Left colon (tissue), 2 donors: Measurements from ENCODE around the gene MAGED2. TPM values are rescaled to one million over a fixed set of nuclear protein-coding genes. Genes with fewer than 3 reads are reported as not detected.
"Not testable (repeated sequence)": the region's sequence is repeated elsewhere in the genome, so short reads cannot be mapped to it uniquely, and the experiment has no call there.

ENCODE experiments used
- ATAC-seq: fragments of 200-7000 bp; cut with Tn5 transposase; one replicate; pipeline ENCODE4 v1.9.1; 2020; ENCODE audit warnings: mild to moderate bottlenecking, moderate library complexity
- DNase-seq, 2 donors: peaks; one replicate each; pipeline ENCODE4 v3.0.0-alpha.2; 2020
- intact Hi-C, 2 donors: fragments of 100-400 bp; cut with DNase I in 1 of 2; cut with micrococcal nuclease in 1 of 2; formaldehyde crosslinking; loops; one replicate each; pipeline versions ENCODE4 v1.11.2 to v1.14.0; 2022; cut with DNase I, micrococcal nuclease
- total RNA-seq, 2 donors: library from RNA; stranded (reverse); fragmentation: NEBNext Ultra II Directional; extraction: Animal tissue kit (Norgen Biotek cat#: 25700); gene quantifications; one replicate each; pipeline ENCODE4 v1.2.1, GENCODE V29; 2021
- donor health status: DM: no; HTN: no; CAD: no.
- donor health status: DM: yes; HTN: yes; CAD: no.

MAGED2 gene
- total RNA-seq, 2 donors from 2014 or later, result 79.8 to 80.1 TPM

DNA sequence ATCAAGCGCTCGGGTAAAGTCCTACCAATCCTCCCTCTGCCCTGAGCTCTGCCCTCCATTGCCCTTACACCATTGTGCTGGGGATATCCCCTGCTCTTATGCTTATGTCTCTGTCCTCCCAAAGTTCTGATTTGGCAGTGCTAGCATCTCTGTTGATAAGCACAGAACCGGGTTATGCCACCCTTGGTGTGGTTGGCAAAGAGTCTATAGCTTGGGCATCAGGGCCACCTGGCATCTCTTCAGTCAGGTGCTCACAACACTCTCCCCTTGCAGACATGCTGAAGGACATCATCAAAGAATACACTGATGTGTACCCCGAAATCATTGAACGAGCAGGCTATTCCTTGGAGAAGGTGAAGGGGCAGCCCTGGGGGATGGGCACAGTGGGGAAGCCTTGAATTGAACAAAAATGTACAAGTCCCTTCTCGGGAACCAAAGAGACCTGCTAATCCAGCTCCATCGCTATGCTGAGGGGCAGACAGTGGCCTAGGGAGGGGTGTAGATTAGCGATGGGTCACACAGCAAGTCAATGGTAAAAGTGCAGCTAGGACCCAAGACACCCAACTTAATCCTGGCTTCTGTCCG is 3.8 kb downstream of the MAGED2 start:
- ATAC-seq (no peak), DNase-seq (no peak)
- intact Hi-C loops, result loop anchor here in 1 of 2 donors (10.0 kb wide), 1 partner anchor 167 kb away; no protein-coding TSS in a partner anchor

DNA sequence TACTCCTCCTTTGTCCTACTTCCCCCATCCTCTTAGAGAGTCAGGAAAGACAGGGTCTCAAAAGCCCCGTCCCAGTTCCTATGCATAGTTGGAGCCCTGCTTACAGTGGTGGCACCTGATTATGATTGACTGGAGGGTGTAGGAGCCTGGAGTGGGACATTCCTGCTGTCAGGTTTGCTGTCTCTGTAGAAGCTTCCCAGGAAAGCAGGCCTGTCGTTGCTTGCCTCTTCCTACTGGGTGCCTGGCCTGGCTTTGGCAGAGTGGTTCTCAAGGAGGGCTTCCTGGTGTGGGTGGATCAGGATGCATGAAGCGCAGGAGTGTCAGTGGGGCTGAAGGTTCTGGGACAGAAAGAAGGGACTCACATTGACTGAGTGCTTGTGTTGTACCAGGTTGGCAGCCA is 4.8 kb downstream of the MAGED2 start:
- intact Hi-C loops, result loop anchor here in 1 of 2 donors (10.0 kb wide), 1 partner anchor 168 kb away; no protein-coding TSS in a partner anchor
- no peak for ATAC-seq
- no peak for DNase-seq

DNA sequence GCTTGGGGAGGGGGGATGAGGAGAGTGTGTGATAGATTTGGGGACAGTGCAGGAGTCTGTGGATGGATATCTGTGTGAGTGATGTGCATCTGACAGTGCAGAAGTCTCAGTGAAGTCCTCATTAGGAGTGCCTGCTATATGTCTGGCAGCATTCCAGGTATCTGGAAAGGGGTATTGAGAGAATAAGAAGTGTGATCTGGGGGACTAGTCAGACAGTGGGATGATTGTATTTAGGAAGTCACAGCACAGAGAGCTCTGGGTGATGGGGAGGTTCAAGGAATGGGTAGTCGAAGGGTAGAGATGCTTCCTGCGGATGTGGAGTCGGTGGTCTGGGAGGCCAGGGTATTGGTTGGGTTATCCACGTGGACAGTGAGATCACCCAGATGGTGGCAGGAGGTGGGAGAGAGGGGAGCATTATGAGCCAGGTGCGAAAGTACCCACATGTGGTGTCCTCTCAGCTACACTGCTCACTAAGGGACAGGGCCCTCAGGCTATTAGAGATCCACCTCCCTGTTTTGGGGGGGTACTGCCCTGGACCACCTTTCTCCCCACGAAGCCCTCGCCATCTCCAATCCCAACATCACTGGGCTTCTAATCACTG is 9.8 kb downstream of the MAGED2 start:
- no peak for ATAC-seq
- intact Hi-C loops, result loop anchor here in 1 of 2 donors (10.0 kb wide), 1 partner anchor 173 kb away; no protein-coding TSS in a partner anchor
- DNase-seq, result no peak

DNA sequence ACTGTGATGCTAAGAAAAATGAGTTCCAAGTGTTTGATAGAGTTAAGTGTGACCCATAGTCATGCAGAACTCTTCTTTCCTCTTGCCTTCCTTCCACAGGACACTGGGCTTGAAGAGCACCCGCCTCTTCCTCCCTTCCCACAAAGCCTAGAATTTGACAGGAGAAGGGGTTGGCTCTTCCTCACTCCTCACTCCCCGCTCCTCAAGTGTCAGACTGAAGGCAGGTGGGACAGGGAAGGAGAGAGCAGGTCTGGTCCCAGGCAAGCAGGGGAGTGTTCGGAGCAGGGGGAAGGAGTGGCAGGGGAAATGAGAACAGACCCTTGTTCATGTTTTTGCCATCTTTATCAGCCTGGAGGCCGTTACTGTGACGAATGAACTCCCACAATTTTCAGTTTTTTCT is 10.7 kb downstream of the MAGED2 start:
- ATAC-seq, result no peak
- intact Hi-C loops, result loop anchor here in 1 of 2 donors (10.0 kb wide), 1 partner anchor 173 kb away; no protein-coding TSS in a partner anchor
- no peak for DNase-seq

DNA sequence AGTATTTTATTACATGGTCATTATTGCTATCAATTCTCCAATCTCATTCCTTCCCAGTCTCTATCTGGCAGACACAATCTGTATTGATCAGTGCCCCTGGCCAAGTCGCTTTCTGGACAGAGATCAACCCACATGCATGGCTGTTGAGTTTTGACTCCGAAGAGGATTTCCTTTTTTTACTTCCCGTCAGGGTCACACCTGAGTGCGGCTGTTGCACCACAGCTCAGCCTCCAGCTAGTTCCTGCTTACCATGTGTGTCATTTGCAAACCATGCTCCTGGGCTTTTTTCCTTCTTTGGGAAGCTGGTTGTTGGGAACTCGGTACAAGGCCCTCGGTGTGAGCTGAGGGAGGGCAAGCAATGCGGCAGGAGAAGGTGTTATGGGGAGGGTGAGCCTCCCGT is 11.7 kb downstream of the MAGED2 start:
- no peak for DNase-seq
- intact Hi-C loops, result loop anchor here in 1 of 2 donors (10.0 kb wide), 1 partner anchor 174 kb away; no protein-coding TSS in a partner anchor
- ATAC-seq, result no peak

DNA sequence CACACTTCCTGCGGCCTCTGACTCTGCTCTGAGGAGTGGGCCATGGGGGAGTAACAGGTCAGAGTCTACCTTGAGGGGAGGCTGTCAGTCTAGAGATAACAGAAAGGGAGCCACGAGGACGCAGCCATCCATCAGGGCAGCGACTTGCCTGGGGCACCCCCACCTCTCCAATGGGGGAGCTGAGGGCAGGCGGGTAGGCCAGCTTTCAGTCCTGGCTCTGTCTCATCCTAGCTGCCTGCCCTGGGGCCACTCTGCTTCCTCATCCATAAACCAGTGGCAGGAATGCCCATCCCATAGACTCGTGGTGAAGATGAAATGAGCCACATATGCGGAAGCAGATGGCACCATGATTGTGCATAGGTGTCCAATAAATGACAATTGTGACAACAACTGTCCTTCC is 13.2 kb downstream of the MAGED2 start:
- intact Hi-C loops, result no loop called here
- ATAC-seq (no peak), DNase-seq (no peak)

DNA sequence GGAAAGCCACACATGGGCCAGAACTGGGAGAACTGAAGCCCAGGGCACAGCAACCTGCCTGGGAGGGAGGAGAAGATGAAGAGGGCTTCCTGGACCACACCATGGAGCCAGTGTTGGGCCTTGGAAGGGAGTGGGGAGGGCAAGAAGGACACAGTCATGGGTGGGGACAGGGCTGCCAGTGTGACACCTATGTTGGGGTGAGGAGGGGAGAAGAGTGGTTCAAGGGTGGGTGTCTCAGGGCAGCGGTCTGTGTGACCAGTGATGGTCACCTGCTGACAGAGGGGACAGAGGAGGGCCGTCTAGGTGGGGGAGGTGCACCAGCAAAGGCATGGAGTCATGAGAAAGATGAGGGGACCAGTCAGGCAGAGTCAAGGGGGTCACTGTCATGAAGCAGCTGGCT is 13.8 kb downstream of the MAGED2 start:
- ATAC-seq, result no peak

DNA sequence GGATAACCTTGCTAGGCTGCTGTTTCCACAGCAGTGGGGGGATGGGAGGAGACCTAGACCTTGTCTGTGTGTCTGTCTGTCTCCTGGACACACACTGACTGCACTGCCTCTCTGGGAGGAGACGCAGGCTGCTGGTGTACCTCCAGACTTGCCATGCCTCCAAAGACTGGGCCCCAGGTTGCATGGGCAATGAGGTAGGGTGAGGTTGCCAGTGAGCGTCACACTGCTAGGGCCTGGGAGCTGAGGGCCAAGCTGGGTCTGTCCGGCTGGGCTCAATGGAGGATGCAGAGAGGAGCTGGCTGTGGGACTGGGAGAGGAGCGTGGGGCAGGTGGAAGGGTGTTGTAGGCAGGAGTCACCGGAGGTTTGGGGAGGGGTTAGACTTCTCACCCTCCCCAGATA is 16.6 kb downstream of the MAGED2 start:
- no peak for ATAC-seq

More for the DNA sequence above, 13.8 kb downstream of the MAGED2 start:
- intact Hi-C loops, result no loop called here
- no peak for DNase-seq

DNA sequence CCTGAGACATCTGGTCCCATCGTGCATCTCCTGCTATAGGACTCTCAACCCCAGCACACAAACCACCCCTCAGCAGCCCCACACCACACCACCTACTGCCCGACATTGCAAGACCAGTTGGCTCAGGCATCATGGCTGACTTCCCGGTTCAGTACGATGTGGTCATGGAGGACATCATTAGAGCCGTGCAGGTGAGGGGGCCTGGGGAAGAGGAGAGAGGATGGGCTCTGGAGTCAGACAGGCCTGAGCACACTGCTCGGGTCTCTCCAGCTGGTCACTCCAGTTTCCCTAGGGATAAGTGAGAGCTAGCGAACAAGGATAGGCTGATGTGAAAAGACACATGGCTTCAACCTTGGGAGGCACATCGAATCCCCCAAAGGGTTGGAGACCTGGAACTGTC is 17.2 kb downstream of the MAGED2 start:
- intact Hi-C loops, result no loop called here
- DNase-seq (no peak), ATAC-seq (no peak)

More for the DNA sequence above, 16.6 kb downstream of the MAGED2 start:
- intact Hi-C loops, result no loop called here
- DNase-seq, result no peak

DNA sequence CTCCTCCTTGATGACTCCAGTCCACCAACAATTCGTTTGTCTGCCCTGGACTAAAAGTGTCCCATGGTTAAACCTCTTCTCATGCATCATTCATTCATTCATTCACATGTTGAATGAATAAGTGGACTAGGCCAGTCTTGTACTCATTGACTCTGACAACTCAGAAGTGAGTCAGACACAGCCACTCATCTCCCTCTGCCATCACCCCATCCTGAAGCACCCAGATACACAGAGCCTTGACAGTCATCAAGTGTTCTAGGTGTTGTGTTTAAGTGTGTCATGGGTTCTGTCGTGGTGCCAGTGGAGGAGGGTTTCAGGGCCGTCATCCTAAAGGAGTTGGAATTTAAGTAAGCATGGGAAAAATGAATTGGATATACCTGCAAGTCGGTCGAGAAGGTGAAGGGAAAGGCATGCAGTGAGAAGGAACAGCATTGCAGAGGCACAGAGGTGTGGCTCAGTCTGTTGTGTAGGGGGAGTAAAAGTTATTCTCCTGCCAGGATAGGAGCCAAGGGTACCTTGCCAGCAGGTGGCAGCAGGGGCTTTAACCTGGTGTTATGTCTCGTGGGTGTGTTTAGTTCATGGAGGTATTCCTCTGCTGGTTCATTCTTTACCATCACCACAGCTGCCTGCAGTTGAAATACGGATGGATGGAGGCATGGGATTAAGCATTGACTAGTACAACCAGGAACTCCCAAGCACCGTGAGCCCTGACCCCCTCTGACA is 18.3 kb downstream of the MAGED2 start:
- no peak for ATAC-seq
- intact Hi-C loops, result no loop called here
- DNase-seq, result peak in 1 of 2 donors; percentile 19

DNA sequence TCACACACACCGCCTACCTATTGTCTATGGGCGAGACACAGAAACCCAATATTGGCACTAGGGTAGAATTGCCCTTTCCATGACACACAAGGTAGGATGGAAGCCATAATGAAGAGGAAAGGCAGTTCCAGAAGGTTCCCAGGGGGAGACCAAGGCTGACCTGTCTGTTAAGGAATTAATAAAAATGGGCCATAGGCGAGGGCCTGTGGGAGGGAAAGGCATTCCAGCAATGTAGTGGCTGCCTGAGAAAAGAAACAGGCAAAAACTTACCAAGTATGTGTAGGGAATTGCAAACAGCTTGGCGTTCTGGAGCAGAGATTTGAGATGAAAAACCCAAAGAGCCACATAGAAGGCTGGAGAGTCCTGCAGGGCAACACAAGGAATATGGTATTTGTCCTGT is 19.1 kb downstream of the MAGED2 start:
- intact Hi-C loops, result no loop called here
- ATAC-seq, result no peak
- DNase-seq, result no peak

DNA sequence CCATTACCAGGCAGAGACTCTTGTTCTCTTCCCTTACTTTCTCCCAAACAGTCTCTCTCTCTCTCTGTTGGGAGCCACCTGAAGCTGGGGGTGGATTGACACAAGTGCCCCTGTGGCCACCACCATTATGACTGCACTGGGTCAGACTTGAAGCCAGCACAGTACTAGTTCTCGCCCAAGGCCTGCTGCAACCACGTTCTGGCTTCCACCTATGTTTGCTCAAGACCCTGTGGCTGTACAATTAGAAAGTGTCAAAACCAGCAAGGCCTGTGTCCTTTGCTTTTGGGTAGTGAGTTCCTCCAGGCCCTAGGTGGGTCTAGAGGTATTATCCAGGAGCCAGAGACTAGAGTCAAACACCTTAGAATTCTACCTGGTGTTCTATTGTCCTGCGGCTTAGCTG is 31.0 kb downstream of the MAGED2 start:
- no peak for DNase-seq
- ATAC-seq, result no peak
- intact Hi-C loops, result no loop called here

DNA sequence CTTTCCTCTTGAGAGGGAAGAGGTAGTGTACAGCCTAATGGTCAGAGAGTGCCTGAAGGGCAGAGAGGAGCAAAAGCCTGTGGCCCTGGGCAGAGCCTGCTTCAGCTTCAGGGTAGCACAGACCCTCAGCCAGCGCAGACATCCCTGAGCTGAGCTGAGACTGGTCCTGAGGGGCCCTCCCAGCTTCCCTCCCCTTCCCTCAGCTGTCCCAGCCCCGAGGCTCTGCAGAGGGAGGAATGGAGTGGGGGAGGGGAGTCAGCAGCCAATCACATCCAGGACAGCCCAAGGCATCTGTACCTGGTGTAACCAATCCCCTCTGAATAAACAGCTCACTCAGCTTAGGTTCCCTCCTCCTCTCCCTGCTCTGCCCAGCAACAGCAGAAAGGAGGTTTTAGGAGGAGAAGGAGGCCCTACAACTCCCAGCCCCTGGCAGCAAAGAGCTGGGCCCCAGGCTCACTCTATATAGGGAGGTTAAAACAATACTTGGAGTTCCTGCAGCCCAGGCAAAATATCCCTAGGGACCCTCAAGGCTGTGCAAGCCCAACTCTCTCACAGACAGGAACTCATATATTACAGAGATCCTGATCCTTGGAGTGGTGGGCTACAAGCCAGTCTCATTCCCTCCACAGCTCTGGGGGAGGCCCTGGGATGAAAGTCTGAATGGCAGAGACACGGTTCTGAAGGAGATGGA is 33.8 kb downstream of the MAGED2 start:
- intact Hi-C loops, ATAC-seq, DNase-seq: not testable (repeated sequence)

DNA sequence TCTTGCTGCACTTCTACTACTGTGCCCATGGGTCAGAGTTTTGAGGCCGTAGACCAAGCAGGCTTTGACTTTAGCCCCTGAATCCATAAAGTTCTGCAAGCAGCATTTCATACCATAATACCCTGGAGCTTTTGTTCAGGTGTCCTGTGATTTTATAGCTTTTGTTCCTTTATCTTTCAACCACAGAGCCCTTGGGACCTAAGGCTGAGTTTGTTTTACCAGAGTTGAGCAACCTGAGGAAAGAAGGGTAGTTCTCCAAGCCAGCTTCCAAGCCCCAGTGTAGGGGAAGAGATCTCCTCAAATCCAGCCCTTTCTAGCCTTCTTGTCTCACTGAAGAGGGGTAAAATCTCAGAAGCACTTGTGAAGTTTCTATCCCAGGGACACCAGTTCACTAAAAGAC is 35.1 kb downstream of the MAGED2 start:
- ATAC-seq (no peak), DNase-seq (no peak)
- intact Hi-C loops, result no loop called here

DNA sequence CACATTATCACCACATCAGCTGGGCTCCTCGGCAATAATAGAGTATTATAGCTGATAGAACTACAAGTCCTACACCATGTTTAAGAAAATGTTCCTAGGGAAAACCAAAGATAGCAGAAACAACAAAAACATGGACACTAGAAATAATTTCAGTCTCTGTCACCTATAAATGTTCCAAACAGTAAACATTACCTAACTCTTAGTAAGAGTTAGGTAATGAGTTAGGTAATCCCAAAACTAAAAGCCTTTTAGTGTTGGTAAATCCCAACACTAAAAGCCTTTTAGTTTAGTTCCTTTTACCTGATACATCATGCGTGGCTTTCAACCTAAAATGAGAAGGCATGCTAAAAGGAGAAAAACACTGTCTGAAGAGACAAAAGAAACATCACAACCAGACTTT is 35.5 kb downstream of the MAGED2 start:
- intact Hi-C loops, result no loop called here
- no peak for DNase-seq
- ATAC-seq, result no peak

DNA sequence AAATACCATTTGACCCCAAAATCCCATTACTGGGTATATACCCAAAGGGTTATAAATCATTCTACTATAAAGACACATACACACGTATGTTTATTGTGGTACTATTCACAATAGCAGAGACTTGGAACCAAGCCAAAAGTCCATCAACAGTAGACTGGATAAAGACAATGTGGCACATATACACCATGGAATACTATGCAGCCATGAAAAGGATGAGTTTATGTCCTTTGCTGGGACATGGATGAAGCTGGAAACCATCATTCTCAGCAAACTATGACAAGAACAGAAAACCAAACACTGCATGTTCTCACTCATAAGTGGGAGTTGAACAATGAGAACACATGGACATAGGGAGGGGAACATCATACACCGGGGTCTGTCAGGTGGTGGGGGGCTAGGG is 40.2 kb downstream of the MAGED2 start:
- intact Hi-C loops, DNase-seq, ATAC-seq: not testable (repeated sequence)

DNA sequence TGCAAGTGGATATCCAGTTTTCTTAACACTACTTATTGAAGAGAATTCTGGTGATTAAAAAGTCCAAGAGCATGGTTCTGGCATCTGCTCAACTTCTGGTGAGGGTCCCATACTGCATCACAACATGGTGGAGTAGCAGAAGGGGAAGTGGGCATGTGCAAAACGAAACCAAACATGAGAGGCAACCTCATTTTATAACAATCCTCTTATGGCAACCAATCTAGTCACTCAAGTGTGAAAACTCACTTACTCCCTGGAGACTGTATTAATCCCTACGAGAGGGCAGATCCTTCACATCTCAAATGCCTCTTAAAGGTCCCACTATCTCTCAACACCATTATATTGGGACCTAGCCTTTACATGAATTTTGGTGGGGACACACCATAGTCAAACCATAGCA is 57.7 kb downstream of the MAGED2 start:
- intact Hi-C loops, result no loop called here
- no peak for DNase-seq
- ATAC-seq, result no peak
